Measurements from ENCODE around the gene WWOX. TPM values are rescaled to one million over a fixed set of nuclear protein-coding genes. Genes with fewer than 3 reads are reported as not detected.

Gene WWOX
- polyA plus RNA-seq, 1 donor from 2014 or later, result 25.6 TPM

- no peak overlapping the region for H2AFZ ChIP-seq (ENCODE audit: low read depth, low read length)
- no peaks in the 10 kb centered on the region for H3F3A ChIP-seq (ENCODE audit: insufficient read depth, low read length, poor library complexity, severe bottlenecking)
- H3K9ac ChIP-seq (ENCODE audit: low read length), result no peak overlapping the region
- H3K9me2 ChIP-seq (ENCODE audit: insufficient read depth, low read length), result no peaks in the 10 kb centered on the region
- no peaks in the 10 kb centered on the region for H3K27me3 ChIP-seq (ENCODE audit: insufficient read depth, low read depth, low read length)
- TF ChIP-seq EP300 (conservative IDR thresholded peaks at IDR 0.05; ENCODE audit: poor library complexity, severe bottlenecking), result no peak
- no peak for TF ChIP-seq REST (IDR thresholded peaks at IDR 0.05; ENCODE audit: borderline replicate concordance)
- no peak for TF ChIP-seq MXI1 (conservative IDR thresholded peaks at IDR 0.05; ENCODE audit: poor library complexity, severe bottlenecking)
- TF ChIP-seq CTCF (IDR thresholded peaks at IDR 0.05; ENCODE audit: poor library complexity, severe bottlenecking), result no peak
- no peak for TF ChIP-seq RAD21 (conservative IDR thresholded peaks at IDR 0.05)
- TF ChIP-seq EZH2 (IDR thresholded peaks at IDR 0.05; ENCODE audit: borderline replicate concordance, insufficient read depth, low read length, poor library complexity, severe bottlenecking), result no peak
- TF ChIP-seq POLR2AphosphoS5 (IDR thresholded peaks at IDR 0.05), result no peak
- no peak for TF ChIP-seq TAF1 (IDR thresholded peaks at IDR 0.05; ENCODE audit: low read depth)
- TF ChIP-seq SMC3 (conservative IDR thresholded peaks at IDR 0.05; ENCODE audit: poor library complexity), result no peak
- H3K27ac ChIP-seq (ENCODE audit: low read length), result no peak overlapping the region
- no peaks in the 10 kb centered on the region for H3K9me3 ChIP-seq (ENCODE audit: low read length)
- H4K20me1 ChIP-seq (ENCODE audit: insufficient read depth), result no peaks in the 10 kb centered on the region
- no peak overlapping the region for H3K4me2 ChIP-seq (ENCODE audit: low read length)
- H3K4me3 ChIP-seq (ENCODE audit: low read length), result no peak overlapping the region
- H3K79me2 ChIP-seq (replicated peaks; ENCODE audit: insufficient read depth, low read length), result no peaks in the 10 kb centered on the region
- no peaks in the 10 kb centered on the region for H3K36me3 ChIP-seq (ENCODE audit: insufficient read depth, low read length)
Observed at GRCh38 chr16:78929841-78930240, 830.4 kb downstream of the WWOX start.

- H3K36me3 ChIP-seq (ENCODE audit: insufficient read depth, low read length), result no peaks in the 10 kb centered on the region
- no peak overlapping the region for H3K4me3 ChIP-seq (ENCODE audit: low read length)
- TF ChIP-seq REST (IDR thresholded peaks at IDR 0.05; ENCODE audit: borderline replicate concordance), result no peak
- TF ChIP-seq CTCF (IDR thresholded peaks at IDR 0.05; ENCODE audit: poor library complexity, severe bottlenecking), result no peak
- TF ChIP-seq EZH2 (IDR thresholded peaks at IDR 0.05; ENCODE audit: borderline replicate concordance, insufficient read depth, low read length, poor library complexity, severe bottlenecking), result no peak
- TF ChIP-seq EP300 (conservative IDR thresholded peaks at IDR 0.05; ENCODE audit: poor library complexity, severe bottlenecking), result no peak
- no peak for TF ChIP-seq RAD21 (conservative IDR thresholded peaks at IDR 0.05)
- no peak for TF ChIP-seq POLR2AphosphoS5 (IDR thresholded peaks at IDR 0.05)
- no peak for TF ChIP-seq TAF1 (IDR thresholded peaks at IDR 0.05; ENCODE audit: low read depth)
- TF ChIP-seq SMC3 (conservative IDR thresholded peaks at IDR 0.05; ENCODE audit: poor library complexity), result no peak
- TF ChIP-seq MXI1 (conservative IDR thresholded peaks at IDR 0.05; ENCODE audit: poor library complexity, severe bottlenecking), result no peak
- H3F3A ChIP-seq (ENCODE audit: insufficient read depth, low read length, poor library complexity, severe bottlenecking), result no peaks in the 10 kb centered on the region
- no peaks in the 10 kb centered on the region for H3K9me3 ChIP-seq (ENCODE audit: low read length)
- H3K79me2 ChIP-seq (replicated peaks; ENCODE audit: insufficient read depth, low read length), result no peaks in the 10 kb centered on the region
- H3K27ac ChIP-seq (ENCODE audit: low read length), result no peak overlapping the region
- no peaks in the 10 kb centered on the region for H3K9me2 ChIP-seq (ENCODE audit: insufficient read depth, low read length)
- H4K20me1 ChIP-seq (ENCODE audit: insufficient read depth), result no peaks in the 10 kb centered on the region
- no peak overlapping the region for H3K4me2 ChIP-seq (ENCODE audit: low read length)
- H2AFZ ChIP-seq (ENCODE audit: low read depth, low read length), result no peak overlapping the region
- H3K27me3 ChIP-seq (ENCODE audit: insufficient read depth, low read depth, low read length), result no peaks in the 10 kb centered on the region
- no peak overlapping the region for H3K9ac ChIP-seq (ENCODE audit: low read length)
Observed at GRCh38 chr16:78930561-78930960, 831.1 kb downstream of the WWOX start.

All from neural cell (in vitro differentiated cells).